Stimulated activated CD8-positive, alpha-beta memory T cell treated with anti-CD3 and anti-CD28 coated beads, Interleukin-12 subunit alpha, Interleukin-12 subunit beta, amount 100 ng/mL, for 4 hours (primary cell): ENCODE results near the gene PRR20G.
"Not testable (repeated sequence)": the region's sequence is repeated elsewhere in the genome, so short reads cannot be mapped to it uniquely, and the experiment has no call there.

Experiments
- DNase-seq: peaks from one replicate; pipeline ENCODE4 v3.0.0-alpha.2; 2020; ENCODE audit warnings: low read depth

The PRR20G gene

DNA sequence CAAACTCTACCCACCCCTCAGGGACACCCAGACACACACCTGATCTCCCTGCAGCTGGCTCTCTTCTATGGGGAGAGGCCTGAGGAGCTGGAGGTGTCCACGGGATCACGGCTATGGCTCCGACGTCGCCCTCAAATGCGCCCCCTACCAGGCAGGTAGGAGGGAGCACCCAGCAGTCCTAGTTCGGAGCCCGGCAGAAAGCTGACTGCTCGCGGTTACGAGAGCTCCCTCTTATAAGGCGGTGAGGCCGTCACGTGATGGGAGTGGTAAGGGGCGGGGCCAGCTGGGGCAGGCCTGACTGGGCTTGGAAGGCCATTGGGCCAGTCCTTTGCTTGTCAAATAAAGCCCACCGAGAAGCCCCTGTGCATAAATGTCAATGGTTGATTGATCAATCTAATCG lies at the start of gene PRR20G:
Gene PRR20G (minus strand): TSS at position 207 of the 400 bp plus-strand sequence. CDS start 681 bp downstream, outside the sequence.
- no peak for DNase-seq

DNA sequence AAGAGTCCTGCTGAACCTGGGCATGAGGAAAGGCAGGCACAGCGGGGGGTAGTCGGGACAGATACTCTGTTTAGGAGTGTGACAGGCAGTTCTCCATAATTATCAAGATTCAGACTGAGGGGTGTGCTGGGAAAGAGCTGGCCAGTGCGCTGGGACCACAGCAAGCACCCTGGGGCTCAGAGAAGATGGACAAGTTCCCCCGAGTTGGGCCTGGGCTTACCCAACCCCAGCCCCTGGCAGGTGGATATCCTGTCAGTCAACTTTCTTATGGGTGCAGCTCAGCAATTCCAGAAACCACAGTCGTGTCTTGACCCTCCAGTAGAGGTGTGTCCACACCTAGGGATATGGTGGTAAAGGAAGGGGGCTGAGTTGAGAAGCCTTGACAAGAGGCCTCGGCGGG lies 49.2 kb upstream of the PRR20G start:
- no peak for DNase-seq

DNA sequence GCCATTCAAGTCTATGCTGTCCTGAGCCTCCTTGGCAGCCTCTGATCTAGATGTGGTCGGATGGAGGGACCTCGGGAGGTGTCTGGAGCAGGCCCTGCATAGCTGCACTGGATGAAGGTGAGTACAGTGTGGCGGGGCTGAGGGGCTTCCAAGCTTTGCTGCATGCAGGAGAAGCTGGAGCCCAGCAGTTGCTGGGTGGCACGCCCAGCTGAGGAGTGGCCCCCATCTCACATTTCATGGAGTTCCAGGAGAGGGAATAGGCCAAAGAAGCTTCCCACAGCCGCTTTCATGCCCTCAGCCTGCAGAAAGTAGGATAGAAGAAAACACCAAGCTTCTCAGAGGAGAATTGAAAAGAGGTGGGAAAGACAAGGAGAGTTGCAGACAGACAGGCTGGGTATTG lies 48.3 kb upstream of the PRR20G start:
- no peak for DNase-seq

DNA sequence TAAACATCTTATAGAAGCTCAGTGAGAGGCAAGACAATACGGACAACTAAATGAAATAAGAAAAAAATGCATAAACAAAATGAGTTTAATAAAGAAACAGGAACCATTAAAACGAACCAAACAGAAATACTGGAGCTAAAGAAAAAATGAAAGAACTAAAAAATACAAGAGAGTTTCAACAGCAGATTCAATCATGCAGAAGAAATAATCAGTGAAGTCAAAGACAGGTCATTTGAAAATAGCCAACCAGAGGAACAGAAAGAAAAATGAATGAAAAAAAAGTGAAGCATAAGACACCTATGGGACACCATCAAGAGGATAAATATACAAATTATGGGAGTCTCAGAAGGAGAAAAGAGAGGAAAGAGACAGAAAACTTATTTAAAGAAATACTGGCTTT lies 42.5 kb upstream of the PRR20G start:
- no peak for DNase-seq

DNA sequence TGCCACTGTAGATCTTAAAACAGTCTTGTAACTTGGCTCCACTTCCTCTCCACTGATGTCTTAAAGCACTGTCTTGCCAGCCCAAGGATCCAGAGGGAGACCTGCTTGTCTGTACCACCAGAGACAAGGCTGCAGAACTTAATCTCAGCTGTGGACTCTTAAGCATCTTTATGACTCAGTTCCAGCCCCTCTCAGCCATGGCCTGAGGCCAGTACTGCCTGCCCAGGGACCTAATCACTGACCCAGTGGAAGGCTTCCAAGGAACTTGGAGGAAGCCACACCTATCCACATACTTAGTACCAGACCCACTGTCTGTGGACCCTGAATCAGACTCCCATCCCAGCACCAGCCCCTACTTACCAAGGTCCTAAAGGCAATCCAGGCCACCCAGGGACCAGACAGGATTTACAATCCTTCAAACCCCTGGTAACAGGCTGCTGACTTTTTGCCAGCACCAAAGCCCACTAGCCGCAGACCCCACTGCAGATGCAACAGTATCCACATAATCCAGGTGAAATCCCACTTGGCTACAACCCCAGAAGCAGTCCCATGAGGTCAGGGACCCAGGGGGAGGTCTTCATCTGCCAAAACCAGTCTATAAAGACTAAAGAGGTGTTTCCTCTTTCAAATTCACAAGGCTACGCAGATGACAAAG lies 41.9 kb upstream of the PRR20G start:
- DNase-seq, result no peak

DNA sequence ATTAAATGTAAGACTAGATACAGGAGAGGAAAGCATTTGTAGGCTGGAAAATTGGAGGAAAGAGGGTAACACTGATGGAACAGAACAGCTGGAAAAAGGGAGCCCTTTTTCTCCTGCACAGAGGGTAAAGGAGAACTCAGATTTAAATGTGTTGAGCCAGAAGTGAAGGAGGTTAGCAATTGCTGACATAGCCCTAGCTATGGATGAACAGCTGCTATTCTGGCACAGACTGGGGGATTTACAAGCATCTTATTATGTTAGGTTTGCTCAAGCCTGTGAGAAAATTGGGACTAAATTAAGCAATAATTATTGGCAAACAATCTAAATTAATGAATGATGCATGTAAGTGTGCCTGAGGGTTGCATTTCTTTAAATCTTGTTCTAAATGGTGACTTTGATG lies 40.6 kb upstream of the PRR20G start:
- DNase-seq, result no peak

DNA sequence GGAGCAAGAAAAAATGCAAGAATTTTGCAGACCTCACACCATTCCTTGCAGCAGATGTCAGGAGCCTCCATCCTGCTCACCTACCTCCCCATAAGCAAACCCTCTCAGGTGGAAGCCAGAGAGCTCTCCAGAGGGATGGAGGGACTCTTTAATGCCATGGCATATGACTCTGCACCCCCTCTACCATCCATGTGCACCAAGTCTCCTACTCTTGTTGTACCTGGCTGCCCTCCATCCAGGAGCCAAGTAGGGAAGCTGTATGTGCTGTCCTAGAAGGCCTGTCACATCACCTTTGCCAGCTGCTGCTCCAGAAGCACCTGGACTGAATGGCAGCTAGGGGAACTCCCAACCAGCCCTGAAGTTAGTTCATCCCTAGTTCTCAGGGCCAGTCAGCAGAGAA lies 38.5 kb upstream of the PRR20G start:
- DNase-seq, result no peak

DNA sequence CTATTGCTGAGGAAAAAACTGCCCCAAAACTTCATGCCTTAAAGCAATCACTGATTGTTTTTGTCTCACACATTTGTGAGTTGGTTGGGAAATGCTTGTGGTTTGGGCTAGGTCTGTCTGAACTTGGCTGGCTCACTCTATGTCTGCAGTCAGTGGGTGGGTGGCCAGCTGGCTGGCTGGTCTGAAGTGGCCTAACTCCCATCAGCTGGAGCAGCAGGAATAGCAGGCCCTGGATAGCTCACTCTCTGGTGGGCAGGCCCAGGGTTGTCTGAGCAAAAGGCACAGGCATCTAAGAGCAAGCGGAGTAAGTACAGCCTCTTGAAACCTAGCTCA lies 37.7 kb upstream of the PRR20G start:
- no peak for DNase-seq

DNA sequence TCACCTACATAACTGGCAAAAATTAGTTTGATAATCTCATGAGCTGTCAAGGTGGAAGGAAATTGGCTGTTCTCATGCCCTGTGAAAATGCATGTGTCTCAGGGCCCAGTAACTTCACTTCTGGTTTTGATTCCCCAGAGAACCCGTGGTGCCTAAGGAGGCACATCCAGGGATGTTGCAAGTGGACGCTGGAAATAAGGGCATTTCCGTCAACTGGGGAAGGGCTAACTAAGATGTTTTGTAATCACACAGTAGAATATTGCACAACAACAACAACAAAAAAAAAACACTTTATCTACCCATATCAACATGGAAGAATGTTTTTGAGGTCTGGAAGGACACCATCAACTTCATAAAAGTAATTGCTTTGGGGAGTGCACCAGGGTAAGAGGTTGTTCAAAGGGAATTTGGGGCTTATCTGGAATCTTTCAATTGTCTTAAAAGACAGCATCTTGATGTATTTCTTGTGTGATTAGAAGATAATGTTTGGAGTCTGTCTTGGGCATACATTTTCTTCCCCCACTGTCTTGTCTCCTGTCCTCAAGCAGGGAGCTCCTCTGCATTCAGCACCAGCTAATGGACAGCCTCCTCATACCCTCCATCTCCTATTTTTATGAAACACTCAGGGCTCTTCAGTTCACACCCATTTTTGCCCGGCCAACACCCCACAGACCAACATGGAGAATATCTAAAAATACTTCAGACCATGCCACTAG lies 37.2 kb upstream of the PRR20G start:
- no peak for DNase-seq

DNA sequence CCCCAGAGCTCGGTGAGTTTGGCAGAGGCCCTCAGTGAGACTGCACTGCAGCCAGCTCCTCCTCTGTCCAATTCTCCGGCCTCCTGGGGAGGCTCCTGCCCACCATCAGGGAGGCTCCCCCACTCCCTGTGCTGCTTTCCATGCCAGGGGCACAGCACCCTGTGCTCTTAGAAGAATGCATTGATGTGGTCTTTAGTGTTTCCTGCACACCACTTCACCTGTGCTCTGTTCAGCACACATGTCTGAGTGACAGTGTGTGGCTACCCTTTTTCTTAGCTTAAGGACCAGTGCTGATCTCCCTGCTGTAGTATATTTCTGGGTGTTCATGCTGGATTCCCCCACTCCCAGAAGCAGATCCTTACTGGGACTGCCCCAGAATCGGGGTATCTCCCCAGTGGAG lies 36.2 kb upstream of the PRR20G start:
- DNase-seq, result no peak

DNA sequence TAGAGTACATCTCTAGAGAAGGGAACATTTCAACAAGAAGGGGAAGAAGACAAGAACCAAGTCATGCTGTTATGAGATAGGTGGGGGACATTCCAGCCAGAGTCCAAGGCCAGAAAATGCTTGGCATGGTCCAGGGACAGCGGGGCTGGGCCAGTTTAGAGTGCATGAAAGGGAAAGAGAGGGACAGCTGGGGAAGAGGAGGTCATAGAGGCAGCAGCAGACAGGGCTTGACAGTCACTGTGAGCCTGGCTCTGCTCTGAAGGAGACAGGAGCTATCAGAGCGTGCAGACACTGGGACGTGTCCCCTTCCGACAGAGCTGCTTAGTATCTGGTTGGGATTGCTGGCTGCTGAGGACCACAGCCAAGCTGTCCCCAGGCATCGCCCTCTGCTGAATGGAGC lies 35.7 kb upstream of the PRR20G start:
- no peak for DNase-seq

DNA sequence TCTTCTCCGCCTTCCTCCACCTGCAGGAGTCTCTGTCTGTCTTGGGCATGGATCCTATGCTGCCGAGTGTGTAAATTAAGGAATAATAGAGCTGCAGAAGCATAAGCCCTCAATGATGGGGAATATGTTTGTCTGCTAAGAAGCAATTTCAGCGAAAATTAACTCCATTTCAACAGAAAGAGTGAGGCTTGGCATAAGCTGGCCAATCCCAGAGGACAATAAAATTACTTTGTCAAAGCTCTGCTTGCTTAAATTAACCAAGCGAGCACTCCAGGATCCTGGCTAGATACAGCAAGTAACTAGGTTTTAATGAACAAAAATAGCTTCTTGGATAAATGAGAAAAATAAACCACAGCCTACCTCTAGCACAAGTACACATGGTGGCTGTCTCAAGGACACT lies 33.5 kb upstream of the PRR20G start:
- no peak for DNase-seq

DNA sequence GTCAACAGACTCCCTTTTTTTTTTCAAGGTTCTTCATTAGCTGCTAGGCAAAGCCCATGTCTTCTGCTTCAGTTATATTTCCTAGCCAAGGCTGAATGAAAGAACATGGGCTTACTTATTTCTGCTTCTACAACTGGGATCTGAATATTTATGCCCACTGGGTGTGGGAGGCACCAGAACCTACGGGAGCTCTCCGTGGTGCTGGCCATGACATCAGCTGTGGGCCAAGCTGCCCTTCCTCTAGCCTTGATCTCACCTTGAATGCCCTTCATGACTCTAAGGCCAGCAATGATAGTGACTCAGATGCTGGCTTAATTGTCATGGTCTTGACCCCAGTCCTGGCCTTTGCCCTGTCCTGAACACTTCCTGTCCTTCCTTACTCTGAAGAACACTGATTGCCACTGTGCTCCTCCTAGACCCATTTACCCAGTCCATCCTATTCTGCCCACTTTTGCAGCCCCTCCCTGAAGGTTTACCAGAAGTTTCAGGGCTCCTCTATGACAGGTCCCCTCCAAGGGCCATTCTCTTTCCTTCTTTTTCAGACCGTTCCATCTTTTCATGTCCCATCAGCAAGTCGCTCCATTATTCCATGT lies 32.8 kb upstream of the PRR20G start:
- no peak for DNase-seq

DNA sequence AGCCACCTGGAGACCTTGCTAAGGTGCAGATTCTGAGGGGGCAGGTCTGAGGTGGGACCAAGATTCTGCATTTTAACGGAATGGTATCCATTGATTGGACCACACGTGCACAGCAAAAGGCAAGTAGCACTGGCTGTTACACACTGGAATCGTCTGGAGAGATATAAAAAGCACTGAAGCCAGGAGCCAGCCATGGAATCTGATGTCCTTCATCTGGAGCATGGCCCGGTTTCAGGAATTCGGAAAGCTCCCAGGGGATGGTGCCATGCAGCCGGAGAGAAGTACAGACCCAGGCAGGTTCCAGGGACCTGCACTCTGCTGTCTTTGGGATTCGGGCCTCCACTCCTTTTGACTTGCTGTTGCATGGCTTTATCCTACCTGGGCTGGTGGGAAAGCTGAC lies 28.8 kb upstream of the PRR20G start:
- DNase-seq, result no peak

DNA sequence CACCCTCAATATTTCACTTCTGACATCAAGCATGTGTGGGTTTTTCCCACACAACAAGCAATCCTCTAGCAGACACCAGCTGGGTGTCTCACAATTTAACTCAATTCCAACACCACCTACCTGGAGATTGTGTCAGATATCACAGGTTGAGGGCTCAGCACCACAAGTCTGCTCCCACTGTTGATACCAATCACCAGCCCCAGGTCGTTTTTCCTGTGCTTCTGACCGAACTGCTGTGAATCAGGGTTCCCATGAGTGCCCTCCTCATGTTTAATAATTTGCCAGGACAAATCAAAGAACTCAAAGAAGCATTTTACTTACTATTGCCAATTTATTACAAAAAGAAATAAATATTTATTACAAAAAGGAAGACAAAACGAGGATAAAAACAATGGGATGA lies 25.0 kb upstream of the PRR20G start:
- no peak for DNase-seq

DNA sequence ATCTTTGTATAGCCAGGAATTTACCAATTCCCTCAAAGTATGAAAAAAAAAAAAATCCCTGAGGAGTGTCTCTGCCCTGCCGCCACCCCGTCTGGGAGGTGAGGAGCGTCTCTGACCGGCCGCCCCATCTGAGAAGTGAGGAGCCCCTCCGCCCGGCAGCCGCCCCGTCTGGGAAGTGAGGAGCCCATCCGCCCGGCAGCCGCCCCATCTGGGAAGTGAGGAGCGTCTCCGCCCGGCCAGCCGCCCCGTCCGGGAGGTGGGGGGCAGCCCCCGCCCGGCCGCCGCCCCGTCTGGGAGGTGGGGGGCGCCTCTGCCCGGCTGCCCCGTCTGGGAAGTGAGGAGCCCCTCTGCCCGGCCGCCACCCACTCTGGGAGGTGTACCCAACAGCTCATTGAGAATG lies 21.0 kb upstream of the PRR20G start:
- DNase-seq, result not testable (repeated sequence)

DNA sequence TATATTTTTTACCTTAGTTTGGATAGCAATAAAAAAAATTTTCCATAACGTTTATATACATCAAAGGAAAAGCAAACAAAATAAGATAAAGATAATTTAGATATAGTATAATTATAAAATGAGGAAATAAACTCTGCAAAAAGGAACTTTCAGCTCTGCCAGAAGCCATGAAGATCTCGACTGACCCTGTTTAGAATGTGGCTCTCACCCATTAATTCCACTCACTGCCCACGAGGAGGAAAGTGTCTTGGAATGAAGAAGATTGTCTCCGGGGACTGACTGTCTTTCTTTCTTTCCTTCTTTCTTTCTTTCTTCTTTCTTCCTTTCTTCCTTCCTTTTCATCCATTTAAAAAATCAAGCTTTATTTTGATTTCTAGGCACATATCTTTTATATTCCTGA lies 20.1 kb upstream of the PRR20G start:
- DNase-seq, result no peak

DNA sequence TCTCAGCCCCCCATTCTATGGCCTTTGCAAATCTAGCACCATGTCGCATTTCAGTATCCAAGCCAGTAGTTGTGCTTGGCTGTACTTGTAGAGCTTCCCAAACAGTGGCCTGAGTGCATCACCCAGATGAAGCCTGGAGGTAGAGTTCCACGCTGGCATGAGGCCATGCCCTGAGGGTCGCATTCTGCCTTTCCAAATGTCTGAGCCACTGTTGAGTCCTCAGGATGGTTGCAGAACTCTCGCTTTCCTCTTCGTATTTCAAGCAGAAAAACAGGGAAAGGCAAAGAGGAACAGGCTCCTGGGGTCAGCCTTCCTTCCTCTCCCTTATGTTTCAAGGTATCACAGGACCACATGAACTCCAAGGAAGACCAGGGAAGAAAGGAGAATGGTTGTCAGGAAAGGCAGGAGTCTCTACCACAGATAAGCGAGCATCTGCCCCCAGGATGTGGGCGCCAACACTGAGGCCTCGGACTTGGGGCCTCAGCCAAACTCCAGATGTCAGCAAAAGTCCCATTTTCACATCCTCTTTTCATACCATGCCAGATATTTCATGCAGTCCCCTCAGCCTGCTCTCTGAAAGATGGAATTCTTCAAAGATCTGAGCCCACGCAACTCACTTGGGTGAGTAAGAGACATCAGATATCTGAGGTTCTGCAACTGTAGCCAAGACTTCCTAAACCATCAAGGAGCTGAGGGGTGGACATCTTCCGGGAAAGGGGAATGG lies 19.4 kb upstream of the PRR20G start:
- DNase-seq, result no peak

DNA sequence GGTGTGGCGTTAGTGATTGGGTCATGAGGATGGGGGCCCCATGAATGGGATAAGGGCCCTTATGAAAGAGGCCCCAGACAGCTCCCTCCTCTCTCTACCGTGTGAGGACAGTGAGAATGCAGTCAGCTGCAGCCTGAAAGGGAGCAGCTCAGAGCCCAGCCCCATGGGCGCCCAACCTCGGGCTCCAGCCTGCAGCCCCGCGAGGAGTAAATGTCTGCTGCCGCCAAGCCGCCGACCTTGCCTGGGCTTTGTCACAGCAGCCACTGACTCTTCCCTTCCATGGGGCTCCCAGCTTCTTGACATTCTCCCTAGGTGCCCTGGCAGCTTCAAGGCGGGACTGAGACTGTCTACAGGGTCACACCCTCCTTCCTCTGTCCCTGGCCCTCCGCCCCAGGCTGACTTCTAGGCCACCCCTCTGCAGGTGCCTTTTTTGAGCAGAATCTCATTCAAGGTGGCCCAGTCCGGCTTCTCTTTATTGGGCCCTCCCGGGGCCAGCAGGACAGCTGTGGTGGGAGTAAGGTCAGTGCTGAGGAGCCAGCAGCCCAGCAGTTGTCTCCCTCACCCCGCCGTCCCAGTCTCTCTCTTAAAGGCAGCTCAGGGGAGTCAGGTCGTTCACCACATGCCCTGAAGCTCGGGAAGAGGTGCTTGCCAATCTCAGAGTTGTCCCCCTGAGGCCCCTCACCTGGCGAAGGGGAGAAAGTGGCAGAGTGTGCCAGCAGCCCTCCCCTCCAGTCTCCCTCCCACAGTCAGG lies 18.7 kb upstream of the PRR20G start:
- no peak for DNase-seq

DNA sequence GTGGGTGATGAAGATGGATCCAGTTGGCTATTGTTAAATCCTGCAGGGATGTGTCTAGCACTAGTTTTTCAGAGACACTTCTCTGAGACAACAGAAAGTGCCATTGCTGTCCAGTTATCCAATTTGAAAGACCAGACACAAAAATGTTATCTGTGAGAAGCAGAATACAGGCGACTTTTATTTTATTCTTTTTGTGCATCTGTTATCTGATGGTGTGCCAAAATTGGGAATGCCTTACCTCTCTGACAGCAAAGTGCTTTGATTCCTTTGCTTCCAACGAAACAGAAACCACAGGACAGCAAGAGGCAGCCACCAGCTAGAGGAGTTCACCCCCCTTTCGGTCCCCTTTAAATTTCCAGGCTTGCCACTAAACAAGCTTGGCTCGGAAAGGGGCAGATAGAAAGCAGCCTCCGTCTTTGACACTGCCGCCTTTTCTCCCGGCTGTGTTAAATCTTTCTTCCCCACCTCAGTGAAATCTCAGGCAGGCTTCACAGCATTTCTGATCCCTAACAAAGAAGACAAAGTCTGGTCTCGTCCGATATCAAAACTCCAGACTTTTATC lies 17.7 kb upstream of the PRR20G start:
- no peak for DNase-seq

DNA sequence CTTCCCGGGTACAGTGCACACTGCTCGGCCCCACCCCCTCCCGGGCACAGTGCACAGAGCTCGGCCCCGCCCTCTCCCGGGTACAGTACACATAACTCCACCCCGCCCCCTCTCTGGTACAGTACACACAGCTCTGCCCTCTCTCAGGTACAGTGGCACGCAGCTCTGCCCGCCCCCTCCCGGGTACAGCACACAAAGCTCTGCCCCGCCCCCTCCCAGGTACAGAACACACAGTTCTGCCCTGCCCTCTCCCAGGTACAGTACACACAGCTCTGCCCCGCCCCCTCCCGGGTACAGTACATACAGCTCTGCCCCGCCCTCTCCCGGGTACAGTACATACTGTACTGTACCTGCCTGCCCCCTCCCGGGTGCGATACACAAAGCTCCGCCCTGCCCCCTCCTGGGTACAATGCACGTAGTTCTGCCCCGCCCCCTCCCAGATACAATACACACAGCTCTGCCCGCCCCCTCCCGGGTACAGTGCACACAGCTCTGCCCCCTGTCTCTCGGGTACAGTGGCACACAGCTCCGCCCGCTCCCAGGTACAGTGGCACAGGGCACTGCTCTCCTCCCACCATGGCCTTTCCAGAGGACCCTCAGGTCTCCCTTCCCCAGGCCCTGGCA lies 16.4 kb upstream of the PRR20G start:
- DNase-seq, result no peak

DNA sequence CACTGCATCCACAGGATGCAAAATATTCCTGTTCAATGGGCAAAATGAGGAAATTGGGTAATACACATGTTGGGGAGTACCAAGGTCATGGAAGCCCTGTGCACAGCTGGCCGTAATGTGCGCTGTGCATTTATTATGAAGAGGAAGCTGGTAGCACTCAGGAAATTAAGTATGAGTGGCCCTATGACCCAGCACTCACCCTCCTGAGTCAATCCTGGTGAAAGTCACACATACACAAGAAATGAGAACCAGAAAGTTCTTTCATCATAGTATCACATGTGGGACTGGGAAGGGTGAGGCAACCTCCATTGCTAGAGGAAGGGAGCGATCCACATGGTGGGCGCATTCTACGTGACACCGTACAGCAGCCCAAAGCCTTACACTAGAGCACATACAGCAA lies 11.4 kb upstream of the PRR20G start:
- DNase-seq, result no peak
